Thyroid gland (tissue), 4 donors: ENCODE measurements around the gene TACR1. TPM values are rescaled to one million over a fixed set of nuclear protein-coding genes. Genes with fewer than 3 reads are reported as not detected.

Source experiments
- DNase-seq, 2 donors: peaks; one replicate each; pipeline ENCODE4 v3.0.0-alpha.2; 2019
- H3K27ac ChIP-seq, 3 donors: fragments of 200-600 bp; sonication (generic); 1 replicate in 2 of 3; 2 replicates in 1 of 3; pipeline ENCODE4 v1.5.1; 2016 to 2019; ENCODE audit warnings: mild to moderate bottlenecking in 1 of 3, moderate library complexity in 1 of 3
- H3K27me3 ChIP-seq: fragments of 200-600 bp; sonication (generic); one replicate; pipeline ENCODE4 v1.5.1; 2019
- H3K36me3 ChIP-seq, 2 donors: fragments of 200-600 bp; sonication (generic); one replicate each; pipeline ENCODE4 v1.5.1; 2016 to 2019
- H3K4me1 ChIP-seq, 2 donors: fragments of 200-600 bp; sonication (generic); one replicate each; pipeline ENCODE4 v1.5.1; 2017 to 2019
- H3K4me3 ChIP-seq, 3 donors: fragments of 200-600 bp; sonication (generic); replicated peaks in 1 of 3; 1 replicate in 2 of 3; 2 replicates in 1 of 3; pipeline ENCODE4 v1.5.1; 2016; ENCODE audit warnings: mild to moderate bottlenecking in 1 of 3
- H3K9me3 ChIP-seq: fragments of 200-600 bp; sonication (generic); one replicate; pipeline ENCODE4 v1.5.1; 2017
- POLR2A ChIP-seq, 2 donors: fragments of 450-650 bp; IDR thresholded peaks; one replicate each; pipeline ENCODE4 v1.6.1; 2017; ENCODE audit warnings: antibody characterized with exemption in 2 of 2, mild to moderate bottlenecking in 2 of 2, moderate library complexity in 1 of 2
- WGBS, 2 donors: methylation state at CpG; one replicate each; pipeline ENCODE4 v1.1.5; 2017; 5-methylcytosine and 5-hydroxymethylcytosine counted together
- intact Hi-C: fragments of 100-400 bp; cut with DNase I; formaldehyde crosslinking; loops from one replicate; pipeline ENCODE4 v1.15.1; 2023
- total RNA-seq, 4 donors: library from RNA; depleted of rRNA; stranded (reverse); fragments of >200 nt; gene quantifications; one replicate each; pipeline ENCODE4 v1.2.3, GENCODE V29; 2016
- TF ChIP-seq, protein P1 (sequence below), 6 experiments: fragments of 200-600 bp in 3 of 6; fragments of 450-650 bp in 3 of 6; sonication (generic) in 3 of 6; IDR thresholded peaks; one replicate each; pipeline ENCODE4 v1.5.1; 2016 to 2019; ENCODE audit warnings: antibody characterized with exemption in 6 of 6, mild to moderate bottlenecking in 2 of 6, inconsistent platforms in 1 of 6, moderate library complexity in 1 of 6

TACR1 gene
- total RNA-seq, 4 donors from 2014 or later = 0.24 to 2.7 (median 0.63) TPM

DNA sequence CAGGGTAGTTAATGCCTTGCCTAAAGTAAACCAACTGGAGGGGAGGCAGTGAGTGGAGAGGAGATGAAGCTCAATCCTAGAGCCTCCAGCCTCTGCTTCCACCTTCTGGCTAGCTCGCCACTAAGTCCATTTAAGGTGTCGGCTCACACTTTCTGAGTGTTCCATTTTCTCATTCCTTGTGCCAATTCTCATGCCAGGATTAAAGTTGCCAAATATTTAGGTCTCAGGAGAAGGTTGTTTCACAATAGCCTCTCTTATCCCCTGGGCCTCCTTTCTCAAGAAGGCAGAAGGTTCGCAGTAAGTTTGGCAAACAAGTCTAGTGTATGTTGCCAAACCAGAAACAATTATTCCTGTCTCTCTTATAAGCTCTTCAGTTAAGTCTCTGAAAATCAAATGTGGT lies 57.2 kb downstream of the TACR1 start:
- no peak overlapping the region for H3K4me3 ChIP-seq
- intact Hi-C loops = no loop called here
- no peak for DNase-seq
- no peak overlapping the region for H3K27ac ChIP-seq
- TF ChIP-seq, protein P1, sequence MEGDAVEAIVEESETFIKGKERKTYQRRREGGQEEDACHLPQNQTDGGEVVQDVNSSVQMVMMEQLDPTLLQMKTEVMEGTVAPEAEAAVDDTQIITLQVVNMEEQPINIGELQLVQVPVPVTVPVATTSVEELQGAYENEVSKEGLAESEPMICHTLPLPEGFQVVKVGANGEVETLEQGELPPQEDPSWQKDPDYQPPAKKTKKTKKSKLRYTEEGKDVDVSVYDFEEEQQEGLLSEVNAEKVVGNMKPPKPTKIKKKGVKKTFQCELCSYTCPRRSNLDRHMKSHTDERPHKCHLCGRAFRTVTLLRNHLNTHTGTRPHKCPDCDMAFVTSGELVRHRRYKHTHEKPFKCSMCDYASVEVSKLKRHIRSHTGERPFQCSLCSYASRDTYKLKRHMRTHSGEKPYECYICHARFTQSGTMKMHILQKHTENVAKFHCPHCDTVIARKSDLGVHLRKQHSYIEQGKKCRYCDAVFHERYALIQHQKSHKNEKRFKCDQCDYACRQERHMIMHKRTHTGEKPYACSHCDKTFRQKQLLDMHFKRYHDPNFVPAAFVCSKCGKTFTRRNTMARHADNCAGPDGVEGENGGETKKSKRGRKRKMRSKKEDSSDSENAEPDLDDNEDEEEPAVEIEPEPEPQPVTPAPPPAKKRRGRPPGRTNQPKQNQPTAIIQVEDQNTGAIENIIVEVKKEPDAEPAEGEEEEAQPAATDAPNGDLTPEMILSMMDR (IDR thresholded peaks at IDR 0.05) = no peak
- TF ChIP-seq POLR2A (IDR thresholded peaks at IDR 0.05) = no peak
- H3K9me3 ChIP-seq = no peaks in the 10 kb centered on the region
- no peaks in the 10 kb centered on the region for H3K27me3 ChIP-seq
- 70 to 72% methylated on average over 3 of the region's 3 CpGs for WGBS, 2 donors
- H3K4me1 ChIP-seq = no peaks in the 10 kb centered on the region
- H3K36me3 ChIP-seq = no peaks in the 10 kb centered on the region

DNA sequence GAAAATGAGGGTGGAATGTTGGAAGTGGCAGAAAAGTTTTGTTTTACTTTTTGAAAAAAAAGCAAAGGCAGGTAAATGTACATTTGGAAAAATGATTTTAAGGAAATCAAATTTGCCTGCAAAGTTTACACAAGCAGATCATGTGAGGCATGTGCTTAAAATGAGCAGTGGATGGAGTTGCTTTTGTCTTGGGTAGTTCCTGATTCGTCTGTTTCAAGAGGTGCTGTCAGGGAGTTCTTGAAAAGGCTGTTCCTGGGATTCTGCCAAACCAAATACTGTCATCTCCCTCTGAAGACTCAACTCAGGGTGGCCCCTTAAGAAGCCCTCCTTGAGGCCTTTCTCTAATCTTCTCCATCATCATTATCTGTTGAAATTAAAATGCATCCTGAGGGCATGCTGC lies 59.0 kb downstream of the TACR1 start:
- DNase-seq = no peak
- WGBS, 2 donors = 14 to 32% methylated on average over 1 of the region's 1 CpG
- no peak overlapping the region for H3K27ac ChIP-seq

DNA sequence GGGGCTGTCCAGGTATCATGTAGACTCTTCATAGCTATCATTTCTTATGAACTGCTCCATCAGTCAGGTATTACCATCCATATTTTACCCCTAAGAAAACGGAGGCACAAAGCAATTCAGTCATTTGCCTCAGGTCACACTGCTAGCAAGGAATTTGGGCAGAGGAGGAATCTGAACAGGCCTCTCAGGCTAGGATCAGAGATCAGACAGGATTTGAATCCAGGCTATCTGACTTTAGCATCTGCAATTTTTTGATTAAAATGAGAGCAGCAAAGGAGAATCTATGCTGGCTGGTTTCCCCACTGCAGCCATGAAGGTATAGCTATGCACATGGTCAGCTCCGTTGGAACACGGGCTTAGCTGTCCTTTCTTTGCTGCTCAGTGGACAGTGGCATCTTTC lies 60.1 kb downstream of the TACR1 start:
- intact Hi-C loops = no loop called here
- Histone ChIP-seq H3K27me3 (no peaks in the 10 kb centered on the region), H3K36me3 (no peaks in the 10 kb centered on the region), H3K9me3 (no peaks in the 10 kb centered on the region), H3K4me1 (no peaks in the 10 kb centered on the region), H3K27ac (no peak overlapping the region), H3K4me3 (no peak overlapping the region)
- WGBS, 2 donors = 81 to 82% methylated on average over 3 of the region's 3 CpGs
- TF ChIP-seq POLR2A (IDR thresholded peaks at IDR 0.05) = no peak
- TF ChIP-seq, protein P1 (IDR thresholded peaks at IDR 0.05) = no peak
- no peak for DNase-seq

More for the DNA sequence above, 59.0 kb downstream of the TACR1 start:
- intact Hi-C loops = no loop called here
- Histone ChIP-seq H3K4me1 (no peaks in the 10 kb centered on the region), H3K36me3 (no peaks in the 10 kb centered on the region), H3K27me3 (no peaks in the 10 kb centered on the region), H3K4me3 (no peak overlapping the region), H3K9me3 (no peaks in the 10 kb centered on the region)
- TF ChIP-seq, protein P1 (IDR thresholded peaks at IDR 0.05) = no peak
- TF ChIP-seq POLR2A (IDR thresholded peaks at IDR 0.05) = no peak

GRCh38 chr2:75138528-75138927 lies 60.8 kb downstream of the TACR1 start:
- H3K36me3 ChIP-seq = no peaks in the 10 kb centered on the region
- H3K27me3 ChIP-seq = no peaks in the 10 kb centered on the region
- no peaks in the 10 kb centered on the region for H3K4me1 ChIP-seq
- H3K4me3 ChIP-seq = no peak overlapping the region
- TF ChIP-seq, protein P1 (IDR thresholded peaks at IDR 0.05) = no peak
- no peak for TF ChIP-seq POLR2A (IDR thresholded peaks at IDR 0.05)
- H3K27ac ChIP-seq = no peak overlapping the region
- intact Hi-C loops = no loop called here
- no peak for DNase-seq
- 92 to 94% methylated on average over 1 of the region's 1 CpG for WGBS, 2 donors
- H3K9me3 ChIP-seq = no peaks in the 10 kb centered on the region

- no peaks in the 10 kb centered on the region for H3K9me3 ChIP-seq
- no peak for DNase-seq
- H3K36me3 ChIP-seq = no peaks in the 10 kb centered on the region
- H3K27me3 ChIP-seq = no peaks in the 10 kb centered on the region
- H3K27ac ChIP-seq = no peak overlapping the region
- WGBS, 2 donors = 57 to 64% methylated on average over 8 of the region's 8 CpGs
- no peaks in the 10 kb centered on the region for H3K4me1 ChIP-seq
- no peak overlapping the region for H3K4me3 ChIP-seq
- intact Hi-C loops = no loop called here
- TF ChIP-seq, protein P1 (IDR thresholded peaks at IDR 0.05) = no peak
- no peak for TF ChIP-seq POLR2A (IDR thresholded peaks at IDR 0.05)
Measured at GRCh38 chr2:75135776-75136400, 63.4 kb downstream of the TACR1 start.
